ENCODE data around the gene LYST. TPM values are rescaled to one million over a fixed set of nuclear protein-coding genes. Genes with fewer than 3 reads are reported as not detected.

The LYST gene
- total and polyA plus RNA-seq, 12 donors, result 6.7 to 48.0 (median 19.0) TPM

- H3K27ac ChIP-seq, result no peak overlapping the region
- no peaks in the 10 kb centered on the region for H3K27me3 ChIP-seq
- no peaks in the 10 kb centered on the region for H3K9me3 ChIP-seq (replicated peaks in 1 of 3)
- H3K36me3 ChIP-seq (replicated peaks in 1 of 2), result no peaks in the 10 kb centered on the region
- no peak overlapping the region for H3K4me3 ChIP-seq
- intact Hi-C loops (cut with DNase I), result no loop called here
- 84 to 91% (median 88%) methylated on average over 5 to 7 of the region's 7 CpGs for WGBS, 4 donors
- H3K4me1 ChIP-seq (replicated peaks in 1 of 2), result no peaks in the 10 kb centered on the region
- DNase-seq, result no peak
- TF ChIP-seq CTCF (IDR thresholded peaks at IDR 0.05), result no peak
- no peak for TF ChIP-seq POLR2A (IDR thresholded peaks at IDR 0.05)
Observed at GRCh38 chr1:235614442-235614954, 252.2 kb downstream of the LYST start.

- no peak for TF ChIP-seq POLR2A (IDR thresholded peaks at IDR 0.05)
- TF ChIP-seq CTCF (IDR thresholded peaks at IDR 0.05), result no peak
- Histone ChIP-seq H3K4me1 (replicated peaks in 1 of 2) (no peaks in the 10 kb centered on the region), H3K9me3 (replicated peaks in 1 of 3) (no peaks in the 10 kb centered on the region), H3K4me3 (no peak overlapping the region), H3K36me3 (replicated peaks in 1 of 2) (no peaks in the 10 kb centered on the region), H3K27me3 (no peaks in the 10 kb centered on the region), H3K27ac (no peak overlapping the region)
- intact Hi-C loops (cut with DNase I), result no loop called here
- DNase-seq, result no peak
- 68 to 85% (median 74%) methylated on average over 2 of the region's 2 CpGs for WGBS, 4 donors
Observed at GRCh38 chr1:235613602-235614001, 253.1 kb downstream of the LYST start.

GRCh38 chr1:235612761-235613160, 253.9 kb downstream of the LYST start:
- TF ChIP-seq CTCF (IDR thresholded peaks at IDR 0.05) (no peak), POLR2A (IDR thresholded peaks at IDR 0.05) (no peak)
- intact Hi-C loops (cut with DNase I), result no loop called here
- Histone ChIP-seq H3K4me3 (no peak overlapping the region), H3K27me3 (no peaks in the 10 kb centered on the region), H3K27ac (no peak overlapping the region), H3K9me3 (replicated peaks in 1 of 3) (no peaks in the 10 kb centered on the region), H3K36me3 (replicated peaks in 1 of 2) (no peaks in the 10 kb centered on the region), H3K4me1 (replicated peaks in 1 of 2) (no peaks in the 10 kb centered on the region)
- DNase-seq, result no peak
- WGBS, 4 donors, result 63 to 96% (median 82%) methylated on average over 3 of the region's 3 CpGs

MicroRNAs encoded within 50 kb of the gene (microRNA counts, 767-probe panel; counts per million panel counts)
- 0 counts per million in 2 donors for microRNA hsa-miR-1537

Small RNA genes within 50 kb of the gene (microRNA-seq; reads per million reads assigned to microRNA genes)
- gene MIR1537, result 0.28 to 1.1 (median 0.89) reads per million in 3 donors

Small RNA genes within 50 kb of the gene (small RNA-seq; reads per million reads assigned to genes)
- gene MIR1537 (0 reads per million in 2 donors), gene RNU6-968P (0 reads per million in 2 donors)

Other genes starting within 250 kb of the LYST start
- 10 to 100 TPM in 1 of 9 donors, 1 to 10 TPM in 4, under 1 TPM in 2, not detected in 2; 0.22 to 14.2 (median 2.7) TPM for gene GNG4, start 217.1 kb downstream of the LYST start, total RNA-seq
- gene GNG4, start 217.1 kb downstream of the LYST start, polyA plus RNA-seq, result 10 to 100 TPM in 1 of 3 donors, 1 to 10 TPM in 2; 4.2 to 25.8 (median 9.7) TPM
- gene NID1, start 198.2 kb upstream of the LYST start, total RNA-seq, result 100 to 1,000 TPM in 5 of 9 donors, 10 to 100 TPM in 4; 42.6 to 216 (median 107) TPM
- 10 to 100 TPM; 26.0 to 61.1 (median 32.2) TPM for gene NID1, start 198.2 kb upstream of the LYST start, polyA plus RNA-seq